Measurements from ENCODE around the gene EML5. TPM values are rescaled to one million over a fixed set of nuclear protein-coding genes. Genes with fewer than 3 reads are reported as not detected.

EML5 gene
- polyA plus RNA-seq, 2 donors = 0.31 to 0.41 TPM

DNA sequence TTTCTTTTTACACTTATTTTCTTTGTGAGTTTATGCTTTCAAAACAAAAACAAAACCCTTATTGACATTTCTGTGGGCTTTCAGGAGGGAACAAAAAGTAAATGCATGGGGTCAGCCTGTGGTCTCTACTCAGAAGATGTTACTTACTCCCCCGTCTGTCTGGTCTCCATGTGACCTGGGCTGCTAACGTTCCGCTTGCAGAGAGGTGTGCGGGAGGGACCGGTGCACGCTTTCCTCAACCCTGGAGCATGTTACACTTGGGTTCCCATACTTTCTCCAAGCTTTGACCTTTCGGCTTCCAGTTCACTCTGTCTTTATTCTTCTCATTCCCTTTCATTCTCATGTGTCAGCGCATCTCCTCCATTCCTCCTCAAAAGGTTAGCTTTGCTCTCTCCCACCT lies 193.4 kb downstream of the EML5 start:
- Histone ChIP-seq H3K4me3 (ENCODE audit: low read depth in 1 of 2, low read length in 2 of 2) (no peak overlapping the region), H3K9me3 (ENCODE audit: control insufficient read depth in 2 of 2, insufficient read depth in 1 of 2, low read depth in 1 of 2, low read length in 1 of 2) (no peaks in the 10 kb centered on the region), H3K36me3 (ENCODE audit: control insufficient read depth in 2 of 2, insufficient read depth in 2 of 2, low read length in 1 of 2) (peaks cover 15 to 23% of the 10 kb centered on the region in 2 donors), H3K27ac (ENCODE audit: low read depth in 2 of 2, low read length in 1 of 2) (no peak overlapping the region), H3K27me3 (ENCODE audit: control insufficient read depth in 1 of 2, insufficient read depth in 2 of 2, low read length in 2 of 2) (no peaks in the 10 kb centered on the region), H3K4me1 (ENCODE audit: control insufficient read depth in 2 of 2, insufficient read depth in 2 of 2, low read length in 1 of 2) (peaks cover 0 to 2% of the 10 kb centered on the region in 2 donors)
- 87 to 96% methylated on average over 8 of the region's 8 CpGs for WGBS, 2 donors

GRCh38 chr14:88598097-88598675 lies 194.6 kb downstream of the EML5 start:
- Histone ChIP-seq H3K36me3 (ENCODE audit: control insufficient read depth in 2 of 2, insufficient read depth in 2 of 2, low read length in 1 of 2) (peaks cover 13 to 23% of the 10 kb centered on the region in 2 donors), H3K4me1 (ENCODE audit: control insufficient read depth in 2 of 2, insufficient read depth in 2 of 2, low read length in 1 of 2) (peaks cover 0 to 2% of the 10 kb centered on the region in 2 donors), H3K27me3 (ENCODE audit: control insufficient read depth in 1 of 2, insufficient read depth in 2 of 2, low read length in 2 of 2) (no peaks in the 10 kb centered on the region), H3K9me3 (ENCODE audit: control insufficient read depth in 2 of 2, insufficient read depth in 1 of 2, low read depth in 1 of 2, low read length in 1 of 2) (no peaks in the 10 kb centered on the region), H3K4me3 (ENCODE audit: low read depth in 1 of 2, low read length in 2 of 2) (no peak overlapping the region), H3K27ac (ENCODE audit: low read depth in 2 of 2, low read length in 1 of 2) (no peak overlapping the region)
- 76 to 86% methylated on average over 2 of the region's 2 CpGs for WGBS, 2 donors

DNA sequence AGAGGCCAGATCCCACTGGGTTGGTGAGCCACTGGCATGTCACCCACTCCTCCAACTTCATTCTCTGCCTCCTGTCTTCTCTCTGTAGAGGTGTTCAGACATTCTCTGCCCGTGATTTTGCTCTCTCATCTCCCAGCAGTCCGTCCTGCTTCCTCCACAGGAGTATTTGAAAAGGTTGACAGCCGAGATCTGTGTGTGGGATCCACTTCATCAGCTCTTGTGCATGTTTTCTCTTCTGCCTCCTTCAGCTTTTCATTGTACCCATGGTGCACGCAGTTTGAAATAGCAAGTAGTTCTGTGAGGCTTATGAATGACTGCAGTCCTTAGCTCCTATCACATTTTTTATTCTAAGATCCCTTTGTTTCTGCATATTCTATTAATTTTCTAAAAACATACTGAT lies 195.2 kb downstream of the EML5 start:
- no peaks in the 10 kb centered on the region for H3K9me3 ChIP-seq (ENCODE audit: control insufficient read depth in 2 of 2, insufficient read depth in 1 of 2, low read depth in 1 of 2, low read length in 1 of 2)
- no peaks in the 10 kb centered on the region for H3K27me3 ChIP-seq (ENCODE audit: control insufficient read depth in 1 of 2, insufficient read depth in 2 of 2, low read length in 2 of 2)
- WGBS, 2 donors = 92 to 96% methylated on average over 4 of the region's 4 CpGs
- H3K27ac ChIP-seq (ENCODE audit: low read depth in 2 of 2, low read length in 1 of 2) = no peak overlapping the region
- H3K4me1 ChIP-seq (ENCODE audit: control insufficient read depth in 2 of 2, insufficient read depth in 2 of 2, low read length in 1 of 2) = peaks cover 0 to 2% of the 10 kb centered on the region in 2 donors
- no peak overlapping the region for H3K4me3 ChIP-seq (ENCODE audit: low read depth in 1 of 2, low read length in 2 of 2)
- H3K36me3 ChIP-seq (ENCODE audit: control insufficient read depth in 2 of 2, insufficient read depth in 2 of 2, low read length in 1 of 2) = peaks cover 10 to 18% of the 10 kb centered on the region in 2 donors

DNA sequence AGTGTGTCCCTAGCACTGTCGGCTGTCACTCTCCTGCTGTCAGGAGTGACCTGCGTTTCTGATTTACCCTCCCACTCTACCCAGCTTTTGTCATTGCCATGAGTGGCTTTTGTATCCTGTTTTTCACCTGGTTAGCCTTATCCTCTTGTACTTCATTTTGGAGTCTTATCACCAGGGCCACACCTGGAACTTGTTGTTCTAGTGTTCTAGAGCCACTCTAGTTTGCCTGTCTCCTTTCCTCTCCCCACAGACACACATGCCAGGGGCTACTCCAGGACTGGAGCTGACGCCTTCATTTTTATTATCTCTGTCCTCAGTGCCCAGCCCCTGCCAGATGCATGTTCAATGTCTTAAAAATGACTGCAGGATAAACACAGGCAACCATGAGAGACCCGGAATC lies 195.7 kb downstream of the EML5 start:
- no peaks in the 10 kb centered on the region for H3K9me3 ChIP-seq (ENCODE audit: control insufficient read depth in 2 of 2, insufficient read depth in 1 of 2, low read depth in 1 of 2, low read length in 1 of 2)
- H3K4me3 ChIP-seq (ENCODE audit: low read depth in 1 of 2, low read length in 2 of 2) = no peak overlapping the region
- peaks cover 8 to 16% of the 10 kb centered on the region in 2 donors for H3K36me3 ChIP-seq (ENCODE audit: control insufficient read depth in 2 of 2, insufficient read depth in 2 of 2, low read length in 1 of 2)
- no peak overlapping the region for H3K27ac ChIP-seq (ENCODE audit: low read depth in 2 of 2, low read length in 1 of 2)
- peaks cover 0 to 2% of the 10 kb centered on the region in 2 donors for H3K4me1 ChIP-seq (ENCODE audit: control insufficient read depth in 2 of 2, insufficient read depth in 2 of 2, low read length in 1 of 2)
- 90 to 95% methylated on average over 4 of the region's 4 CpGs for WGBS, 2 donors
- H3K27me3 ChIP-seq (ENCODE audit: control insufficient read depth in 1 of 2, insufficient read depth in 2 of 2, low read length in 2 of 2) = no peaks in the 10 kb centered on the region

DNA sequence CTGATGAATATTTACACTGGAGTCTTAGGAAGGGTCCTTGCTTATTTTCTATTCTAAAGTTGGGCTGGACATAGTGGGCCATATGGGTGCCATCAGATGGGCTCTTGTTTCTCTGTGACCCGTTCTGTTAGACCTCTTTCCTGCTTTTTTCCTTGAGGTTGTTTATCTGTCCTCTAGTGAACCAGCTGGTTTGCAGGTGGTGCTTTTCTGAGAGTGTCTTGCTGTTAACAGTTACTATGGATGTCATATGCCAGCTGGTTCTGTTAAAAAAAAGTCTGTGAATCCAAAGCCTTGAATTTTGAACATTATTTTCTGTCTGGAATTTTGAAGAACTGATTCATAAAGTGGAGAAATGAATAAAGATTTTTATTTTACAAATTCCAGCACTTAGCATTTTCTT lies 200.7 kb downstream of the EML5 start:
- Histone ChIP-seq H3K9me3 (ENCODE audit: control insufficient read depth in 2 of 2, insufficient read depth in 1 of 2, low read depth in 1 of 2, low read length in 1 of 2) (no peaks in the 10 kb centered on the region), H3K4me3 (ENCODE audit: low read depth in 1 of 2, low read length in 2 of 2) (no peak overlapping the region), H3K4me1 (ENCODE audit: control insufficient read depth in 2 of 2, insufficient read depth in 2 of 2, low read length in 1 of 2) (no peaks in the 10 kb centered on the region), H3K27me3 (ENCODE audit: control insufficient read depth in 1 of 2, insufficient read depth in 2 of 2, low read length in 2 of 2) (no peaks in the 10 kb centered on the region), H3K36me3 (ENCODE audit: control insufficient read depth in 2 of 2, insufficient read depth in 2 of 2, low read length in 1 of 2) (peaks cover 4 to 10% of the 10 kb centered on the region in 2 donors), H3K27ac (ENCODE audit: low read depth in 2 of 2, low read length in 1 of 2) (no peak overlapping the region)
- WGBS, 2 donors = 4 to 61% methylated on average over 1 of the region's 1 CpG

- peaks cover 0 to 8% of the 10 kb centered on the region in 2 donors for H3K36me3 ChIP-seq (ENCODE audit: control insufficient read depth in 2 of 2, insufficient read depth in 2 of 2, low read length in 1 of 2)
- no peak overlapping the region for H3K27ac ChIP-seq (ENCODE audit: low read depth in 2 of 2, low read length in 1 of 2)
- 60 to 61% methylated on average over 4 of the region's 4 CpGs for WGBS, 2 donors
- H3K4me1 ChIP-seq (ENCODE audit: control insufficient read depth in 2 of 2, insufficient read depth in 2 of 2, low read length in 1 of 2) = no peaks in the 10 kb centered on the region
- H3K4me3 ChIP-seq (ENCODE audit: low read depth in 1 of 2, low read length in 2 of 2) = no peak overlapping the region
- no peaks in the 10 kb centered on the region for H3K9me3 ChIP-seq (ENCODE audit: control insufficient read depth in 2 of 2, insufficient read depth in 1 of 2, low read depth in 1 of 2, low read length in 1 of 2)
- no peaks in the 10 kb centered on the region for H3K27me3 ChIP-seq (ENCODE audit: control insufficient read depth in 1 of 2, insufficient read depth in 2 of 2, low read length in 2 of 2)
Observed at GRCh38 chr14:88590173-88590572, 202.6 kb downstream of the EML5 start.

DNA sequence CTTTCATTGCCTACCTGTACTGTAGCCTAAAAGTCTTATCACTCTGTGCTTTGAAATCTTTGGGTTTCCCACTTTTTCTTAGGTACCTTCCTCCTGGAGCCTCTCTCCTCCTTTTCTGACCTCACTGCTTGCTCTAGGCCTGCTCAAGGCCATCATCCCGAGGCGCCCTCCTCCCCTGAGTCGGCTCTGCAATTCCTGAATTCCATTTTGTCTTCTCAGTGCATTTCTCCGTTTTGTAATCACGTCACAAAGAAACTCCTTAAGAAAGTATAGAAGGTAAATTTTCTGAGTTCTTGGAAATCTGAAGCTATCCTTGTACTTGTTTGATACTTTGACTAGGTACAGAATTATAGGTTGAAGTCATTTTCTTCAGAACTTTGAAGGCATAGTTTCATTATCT lies 204.7 kb downstream of the EML5 start:
- no peak overlapping the region for H3K27ac ChIP-seq (ENCODE audit: low read depth in 2 of 2, low read length in 1 of 2)
- H3K36me3 ChIP-seq (ENCODE audit: control insufficient read depth in 2 of 2, insufficient read depth in 2 of 2, low read length in 1 of 2) = peaks cover 0 to 12% of the 10 kb centered on the region in 2 donors
- H3K9me3 ChIP-seq (ENCODE audit: control insufficient read depth in 2 of 2, insufficient read depth in 1 of 2, low read depth in 1 of 2, low read length in 1 of 2) = no peaks in the 10 kb centered on the region
- H3K4me1 ChIP-seq (ENCODE audit: control insufficient read depth in 2 of 2, insufficient read depth in 2 of 2, low read length in 1 of 2) = no peaks in the 10 kb centered on the region
- H3K4me3 ChIP-seq (ENCODE audit: low read depth in 1 of 2, low read length in 2 of 2) = no peak overlapping the region
- WGBS, 2 donors = 93 to 94% methylated on average over 5 of the region's 5 CpGs
- H3K27me3 ChIP-seq (ENCODE audit: control insufficient read depth in 1 of 2, insufficient read depth in 2 of 2, low read length in 2 of 2) = no peaks in the 10 kb centered on the region

DNA sequence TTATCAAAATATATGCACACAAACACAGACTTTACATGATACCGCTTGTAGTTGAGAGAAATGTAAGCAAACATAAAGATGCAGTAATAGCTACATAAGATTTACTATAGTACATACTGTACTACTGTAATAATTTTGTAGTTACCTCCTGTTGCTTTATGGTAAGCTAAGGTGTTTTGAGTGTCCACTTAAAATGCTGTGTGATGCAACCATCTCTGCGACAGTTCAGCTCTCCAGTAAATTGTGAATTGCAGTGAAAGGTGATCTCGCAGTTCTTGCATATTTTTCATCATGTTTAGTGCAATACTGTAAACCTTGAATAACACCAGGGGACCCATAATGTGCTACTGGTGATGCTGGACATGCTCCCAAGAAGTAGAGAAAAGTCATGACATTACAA lies 208.3 kb downstream of the EML5 start:
- Histone ChIP-seq H3K36me3 (ENCODE audit: control insufficient read depth in 2 of 2, insufficient read depth in 2 of 2, low read length in 1 of 2) (peaks cover 0 to 11% of the 10 kb centered on the region in 2 donors), H3K27ac (ENCODE audit: low read depth in 2 of 2, low read length in 1 of 2) (no peak overlapping the region)
- WGBS, 2 donors = 95 to 100% methylated on average over 3 of the region's 3 CpGs

DNA sequence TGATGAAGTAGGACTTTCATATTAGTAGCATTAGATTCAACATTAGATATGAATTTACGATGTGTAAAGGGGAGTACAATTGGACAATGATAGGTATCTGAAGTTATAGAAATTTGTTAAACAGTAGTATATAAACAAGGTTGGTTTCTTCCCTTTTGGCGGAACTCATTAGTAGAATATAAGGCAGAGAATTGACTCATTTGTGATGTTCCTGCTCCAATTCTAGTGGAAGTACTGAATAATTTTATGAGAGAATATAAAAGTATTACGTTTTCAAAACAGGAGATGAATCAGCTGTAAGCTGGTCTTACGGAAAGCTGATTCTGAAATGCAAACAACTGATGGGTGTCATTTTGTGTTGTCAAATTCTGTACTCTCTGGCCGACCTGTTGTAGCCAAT lies 216.5 kb downstream of the EML5 start:
- peaks cover 2 to 20% of the 10 kb centered on the region in 2 donors for H3K36me3 ChIP-seq (ENCODE audit: control insufficient read depth in 2 of 2, insufficient read depth in 2 of 2, low read length in 1 of 2)

More for the DNA sequence above, 208.3 kb downstream of the EML5 start:
- no peaks in the 10 kb centered on the region for H3K27me3 ChIP-seq (ENCODE audit: control insufficient read depth in 1 of 2, insufficient read depth in 2 of 2, low read length in 2 of 2)
- no peak overlapping the region for H3K4me3 ChIP-seq (ENCODE audit: low read depth in 1 of 2, low read length in 2 of 2)
- H3K9me3 ChIP-seq (ENCODE audit: control insufficient read depth in 2 of 2, insufficient read depth in 1 of 2, low read depth in 1 of 2, low read length in 1 of 2) = no peaks in the 10 kb centered on the region
- no peaks in the 10 kb centered on the region for H3K4me1 ChIP-seq (ENCODE audit: control insufficient read depth in 2 of 2, insufficient read depth in 2 of 2, low read length in 1 of 2)

GRCh38 chr14:88572117-88572516 lies 220.6 kb downstream of the EML5 start:
- Histone ChIP-seq H3K4me1 (ENCODE audit: control insufficient read depth in 2 of 2, insufficient read depth in 2 of 2, low read length in 1 of 2) (no peaks in the 10 kb centered on the region), H3K9me3 (ENCODE audit: control insufficient read depth in 2 of 2, insufficient read depth in 1 of 2, low read depth in 1 of 2, low read length in 1 of 2) (no peaks in the 10 kb centered on the region), H3K36me3 (ENCODE audit: control insufficient read depth in 2 of 2, insufficient read depth in 2 of 2, low read length in 1 of 2) (peaks cover 0 to 21% of the 10 kb centered on the region in 2 donors), H3K4me3 (ENCODE audit: low read depth in 1 of 2, low read length in 2 of 2) (no peak overlapping the region), H3K27ac (ENCODE audit: low read depth in 2 of 2, low read length in 1 of 2) (no peak overlapping the region), H3K27me3 (ENCODE audit: control insufficient read depth in 1 of 2, insufficient read depth in 2 of 2, low read length in 2 of 2) (no peaks in the 10 kb centered on the region)
- WGBS, 2 donors = 96% methylated on average over 4 of the region's 4 CpGs

More for the DNA sequence above, 216.5 kb downstream of the EML5 start:
- H3K4me3 ChIP-seq (ENCODE audit: low read depth in 1 of 2, low read length in 2 of 2) = no peak overlapping the region
- WGBS, 2 donors = 92 to 94% methylated on average over 5 of the region's 5 CpGs
- no peak overlapping the region for H3K27ac ChIP-seq (ENCODE audit: low read depth in 2 of 2, low read length in 1 of 2)
- no peaks in the 10 kb centered on the region for H3K27me3 ChIP-seq (ENCODE audit: control insufficient read depth in 1 of 2, insufficient read depth in 2 of 2, low read length in 2 of 2)
- no peaks in the 10 kb centered on the region for H3K9me3 ChIP-seq (ENCODE audit: control insufficient read depth in 2 of 2, insufficient read depth in 1 of 2, low read depth in 1 of 2, low read length in 1 of 2)
- H3K4me1 ChIP-seq (ENCODE audit: control insufficient read depth in 2 of 2, insufficient read depth in 2 of 2, low read length in 1 of 2) = no peaks in the 10 kb centered on the region
